Stimulated activated CD8-positive, alpha-beta memory T cell treated with anti-CD3 and anti-CD28 coated beads, Interleukin-15, amount 100 ng/mL, for 1 hour (primary cell): Measurements from ENCODE around the gene FBXO3.
"Not testable (repeated sequence)": the region's sequence is repeated elsewhere in the genome, so short reads cannot be mapped to it uniquely, and the experiment has no call there.

ENCODE experiments used
- DNase-seq: peaks from one replicate; pipeline ENCODE4 v3.0.0-alpha.2; 2020; ENCODE audit warnings: low read depth

FBXO3 gene, protein sequence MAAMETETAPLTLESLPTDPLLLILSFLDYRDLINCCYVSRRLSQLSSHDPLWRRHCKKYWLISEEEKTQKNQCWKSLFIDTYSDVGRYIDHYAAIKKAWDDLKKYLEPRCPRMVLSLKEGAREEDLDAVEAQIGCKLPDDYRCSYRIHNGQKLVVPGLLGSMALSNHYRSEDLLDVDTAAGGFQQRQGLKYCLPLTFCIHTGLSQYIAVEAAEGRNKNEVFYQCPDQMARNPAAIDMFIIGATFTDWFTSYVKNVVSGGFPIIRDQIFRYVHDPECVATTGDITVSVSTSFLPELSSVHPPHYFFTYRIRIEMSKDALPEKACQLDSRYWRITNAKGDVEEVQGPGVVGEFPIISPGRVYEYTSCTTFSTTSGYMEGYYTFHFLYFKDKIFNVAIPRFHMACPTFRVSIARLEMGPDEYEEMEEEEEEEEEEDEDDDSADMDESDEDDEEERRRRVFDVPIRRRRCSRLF

DNA sequence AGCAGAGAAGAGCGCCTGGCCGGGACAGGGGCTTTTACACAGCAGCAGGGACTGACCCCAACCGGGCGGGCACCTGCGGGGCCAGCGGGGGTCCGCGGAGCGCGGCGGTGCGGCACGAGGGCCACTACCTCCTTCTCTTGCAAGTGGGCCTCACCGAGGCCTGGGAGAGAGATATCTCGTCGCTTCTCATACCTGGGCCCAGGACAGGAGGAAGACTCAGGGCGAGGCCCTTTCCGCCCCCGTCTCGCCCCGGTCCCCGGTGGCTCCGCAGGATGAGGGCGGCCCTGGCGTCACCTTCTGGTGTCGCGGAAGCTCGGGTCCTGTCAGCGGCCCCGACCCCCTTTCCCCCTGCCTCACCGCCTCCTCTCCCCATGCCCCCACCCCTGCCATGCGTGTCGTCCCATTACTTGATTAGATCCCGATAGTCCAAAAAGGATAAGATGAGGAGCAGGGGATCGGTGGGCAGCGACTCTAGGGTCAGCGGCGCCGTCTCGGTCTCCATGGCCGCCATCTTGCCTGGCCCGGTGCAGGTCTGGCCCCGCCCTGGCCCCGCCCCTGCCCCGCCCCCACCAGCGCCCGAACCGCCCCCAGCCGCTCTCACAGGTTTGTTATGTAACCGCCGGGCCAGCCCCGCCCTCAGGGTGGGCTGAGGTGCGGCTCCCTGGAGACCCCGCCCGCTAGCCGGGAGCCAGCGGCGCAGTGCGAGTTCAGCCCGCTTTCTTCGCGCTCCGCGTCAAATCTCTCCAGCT is at the start of gene FBXO3:
FBXO3 (minus strand) TSS at position 534 of the 749 bp plus-strand sequence; CDS start at position 511, 23 bp downstream.
- peak; percentile 66 for DNase-seq

DNA sequence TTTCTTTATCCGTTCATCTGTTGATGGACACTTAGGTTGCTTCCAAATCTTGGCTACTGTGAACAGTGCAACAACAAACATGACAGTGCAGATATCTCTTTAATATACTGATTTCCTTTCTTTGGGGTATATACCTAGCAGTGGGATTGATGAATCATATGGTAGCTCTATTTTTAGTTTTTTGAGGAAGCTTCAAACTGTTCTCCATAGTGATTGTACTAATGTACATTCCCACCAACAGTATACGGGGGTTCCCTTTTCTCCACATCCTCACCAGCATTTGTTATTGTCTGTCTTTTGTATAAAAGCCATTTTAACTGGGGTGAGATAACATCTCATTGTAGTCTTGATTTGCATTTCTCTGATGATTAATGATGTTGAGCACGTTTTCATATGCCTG is 48.7 kb upstream of the FBXO3 start:
- DNase-seq, result not testable (repeated sequence)

DNA sequence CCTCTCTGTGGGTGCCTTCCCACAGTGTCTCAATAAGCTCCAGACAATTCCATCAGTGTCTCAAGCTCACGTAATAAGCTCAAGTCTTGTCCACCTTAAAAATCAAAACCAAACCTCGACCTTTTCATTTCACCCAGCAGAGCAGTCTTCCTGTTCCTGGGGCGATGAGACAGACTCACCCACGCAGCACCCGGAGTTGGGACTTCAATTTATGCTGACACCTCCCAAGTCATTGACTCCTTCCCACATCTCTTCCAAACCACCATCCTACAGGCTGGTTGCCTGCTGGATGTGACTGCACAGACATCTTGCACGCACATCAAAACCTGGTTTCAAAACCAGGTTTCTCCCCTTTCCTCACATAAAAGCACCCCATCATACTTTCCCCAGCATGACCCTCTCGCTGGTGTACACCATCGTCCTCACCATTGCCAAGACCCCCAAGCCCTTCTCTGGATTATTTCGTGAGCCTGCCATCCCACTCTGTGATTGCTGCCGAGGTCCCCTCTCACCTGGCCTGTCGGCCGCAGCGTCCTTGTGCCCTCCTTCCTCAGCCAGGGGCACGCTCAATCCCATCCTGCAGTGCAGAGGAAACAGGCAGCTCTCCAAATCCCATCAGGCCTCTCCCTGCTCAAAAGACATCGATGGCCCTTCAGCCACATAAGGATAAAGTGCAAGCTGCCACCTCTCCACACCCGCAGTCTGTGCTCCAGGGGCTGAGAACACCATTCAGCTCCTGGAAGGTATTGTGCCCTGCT is 45.1 kb upstream of the FBXO3 start:
- no peak for DNase-seq

DNA sequence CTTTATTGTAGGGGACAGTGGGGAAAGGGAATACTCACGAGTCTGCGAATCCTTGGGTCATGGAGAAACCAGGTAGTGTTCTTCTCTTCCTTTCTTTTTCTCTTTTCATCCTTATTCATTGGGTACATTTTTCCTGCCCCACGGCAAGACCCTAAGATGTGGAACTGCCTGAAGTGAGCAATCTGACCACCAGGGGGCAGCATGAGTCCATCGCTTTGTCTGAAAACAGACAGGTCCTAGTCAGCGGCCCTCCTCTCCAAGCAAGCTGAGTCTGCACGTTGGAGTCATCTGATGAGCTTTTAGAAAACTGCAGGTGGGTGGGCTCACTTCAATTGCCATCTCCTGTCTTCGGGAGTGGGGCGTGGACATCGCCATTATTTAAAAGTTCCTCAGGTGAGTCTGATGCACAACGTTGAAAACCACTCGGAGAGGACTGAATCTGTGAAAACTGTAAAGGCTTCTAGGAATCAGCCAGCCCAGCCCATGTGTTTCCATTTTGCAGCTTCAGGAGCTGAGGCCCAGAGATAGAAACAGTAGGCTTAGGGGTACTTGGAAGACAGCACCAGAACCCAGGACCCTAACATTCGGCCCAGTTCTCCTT is 34.0 kb upstream of the FBXO3 start:
- DNase-seq, result peak; percentile 86

DNA sequence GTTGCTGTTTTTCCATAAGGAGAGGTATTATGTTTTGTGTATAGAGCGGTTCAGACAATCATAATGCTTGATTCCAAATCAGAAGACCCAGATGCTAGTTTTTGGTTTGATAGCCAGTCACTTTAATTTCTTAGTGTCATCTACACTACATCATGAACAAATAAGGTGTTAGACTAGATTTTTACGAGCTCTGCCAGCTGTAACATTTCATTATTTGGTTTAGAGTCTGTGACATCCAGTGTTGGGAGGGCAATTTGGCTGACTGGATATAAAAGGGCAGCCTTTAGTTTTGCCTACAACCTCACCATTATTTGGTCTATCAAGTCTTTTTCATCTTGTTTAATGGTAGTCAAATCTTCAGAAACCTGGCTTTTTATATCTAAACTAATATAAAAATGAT is 30.2 kb upstream of the FBXO3 start:
- no peak for DNase-seq

DNA sequence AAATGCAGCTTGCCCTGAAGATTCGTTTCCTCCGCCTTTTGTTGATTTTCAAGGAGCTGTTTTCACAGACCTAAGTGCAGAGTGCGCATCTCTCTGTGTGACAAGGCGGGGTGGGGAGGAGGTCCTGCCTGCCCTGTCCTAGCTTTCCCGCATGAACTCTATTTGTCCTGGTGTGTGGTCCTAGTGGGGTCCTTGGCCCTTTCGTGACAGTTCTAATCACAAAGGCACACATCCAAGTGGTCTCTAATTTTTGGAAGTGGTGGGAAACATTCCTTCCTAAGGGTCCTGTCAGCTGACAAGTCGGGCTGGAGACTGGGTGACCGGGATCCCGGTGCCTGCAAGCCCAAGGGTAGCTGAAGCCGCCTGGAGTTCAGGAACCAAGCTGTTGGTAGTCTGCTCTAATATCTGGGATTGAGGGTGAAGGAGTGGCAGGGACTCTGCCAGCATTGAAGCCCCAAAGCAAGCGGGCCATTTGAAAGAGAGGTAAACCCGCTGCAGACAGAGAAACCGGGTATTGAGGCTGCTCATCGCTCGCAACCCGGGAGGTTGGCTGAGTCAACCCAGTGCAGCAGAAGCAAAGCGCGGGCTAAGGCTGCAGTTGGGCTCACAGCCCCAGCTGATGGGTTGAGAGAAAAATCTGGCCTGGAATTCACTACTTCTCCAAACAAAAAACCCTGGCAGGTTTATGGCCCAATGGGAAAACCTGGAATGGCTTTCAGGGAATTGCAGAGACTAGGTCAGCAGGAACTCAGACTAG is 28.1 kb upstream of the FBXO3 start:
- no peak for DNase-seq

DNA sequence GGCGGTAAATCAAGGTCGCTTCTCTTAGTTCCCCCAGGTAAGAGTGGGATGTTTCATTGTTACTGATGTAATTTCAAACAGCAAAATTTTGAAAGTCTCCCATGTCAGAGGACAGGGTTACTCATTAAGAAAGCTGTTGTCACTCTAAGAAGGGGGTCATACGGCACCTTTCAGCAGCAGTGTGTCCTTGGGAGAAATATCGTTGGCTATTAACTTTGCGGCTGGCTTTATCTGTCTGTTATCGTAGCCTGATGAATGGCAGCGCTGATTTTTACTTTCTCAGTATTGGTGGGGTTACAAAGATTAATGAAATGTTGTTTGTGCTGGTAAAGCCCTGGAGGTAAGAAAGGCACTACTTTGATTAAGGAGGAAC is 27.5 kb upstream of the FBXO3 start:
- no peak for DNase-seq

DNA sequence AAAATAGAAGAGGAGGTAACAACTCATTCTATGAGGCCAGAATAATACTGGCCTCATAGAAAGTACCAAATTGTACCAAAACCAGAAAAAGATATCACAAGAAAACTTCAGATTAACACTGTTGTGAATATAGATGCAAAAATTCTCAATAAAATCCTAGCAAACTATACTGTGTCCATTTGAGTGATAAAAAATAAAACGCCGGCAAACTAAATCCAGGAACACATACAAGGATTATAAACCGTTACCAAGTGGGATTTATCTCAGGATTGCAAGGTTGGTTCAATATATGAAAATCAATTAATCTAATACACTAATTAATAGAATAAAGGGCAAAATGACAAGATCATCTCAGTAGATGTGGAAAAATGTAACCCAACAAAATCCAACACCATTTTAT is 23.6 kb upstream of the FBXO3 start:
- no peak for DNase-seq

DNA sequence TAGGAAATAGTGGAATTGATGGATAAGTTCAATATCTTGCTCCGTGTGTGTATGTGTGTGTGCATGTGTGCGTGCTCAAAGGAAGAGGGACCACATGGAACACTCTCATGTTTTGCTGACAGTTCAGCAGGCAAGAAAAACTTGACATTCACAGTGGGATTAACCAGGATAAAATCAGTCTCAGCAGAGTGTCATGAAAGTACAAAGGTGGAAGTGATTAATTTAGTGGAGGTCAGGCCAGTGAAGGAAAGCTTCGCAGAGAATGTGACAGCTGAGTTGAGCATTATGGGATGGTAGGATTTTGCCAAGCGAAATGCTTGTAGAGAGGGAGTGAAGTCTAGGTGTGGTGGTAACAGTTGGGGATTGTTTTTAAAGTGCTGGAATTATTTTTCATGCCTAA is 15.7 kb upstream of the FBXO3 start:
- DNase-seq, result no peak

DNA sequence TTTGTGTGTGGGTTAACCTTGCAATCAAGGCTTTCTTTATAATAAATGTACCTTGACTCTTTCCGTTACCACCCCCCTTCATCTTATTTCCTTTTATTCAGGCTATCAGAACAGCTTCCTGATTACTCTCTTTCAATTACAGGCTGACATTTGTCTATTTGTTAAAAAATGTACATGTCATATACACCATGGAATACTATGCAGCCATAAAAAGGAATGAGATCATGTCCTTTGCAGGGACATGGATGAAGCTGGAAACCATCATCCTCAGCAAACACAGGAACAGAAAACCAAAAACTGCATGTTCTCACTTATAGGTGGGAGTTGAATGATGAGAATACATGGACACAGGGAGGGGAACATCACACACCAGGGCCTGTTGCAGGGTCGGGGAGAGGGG is 13.8 kb upstream of the FBXO3 start:
- not testable (repeated sequence) for DNase-seq

DNA sequence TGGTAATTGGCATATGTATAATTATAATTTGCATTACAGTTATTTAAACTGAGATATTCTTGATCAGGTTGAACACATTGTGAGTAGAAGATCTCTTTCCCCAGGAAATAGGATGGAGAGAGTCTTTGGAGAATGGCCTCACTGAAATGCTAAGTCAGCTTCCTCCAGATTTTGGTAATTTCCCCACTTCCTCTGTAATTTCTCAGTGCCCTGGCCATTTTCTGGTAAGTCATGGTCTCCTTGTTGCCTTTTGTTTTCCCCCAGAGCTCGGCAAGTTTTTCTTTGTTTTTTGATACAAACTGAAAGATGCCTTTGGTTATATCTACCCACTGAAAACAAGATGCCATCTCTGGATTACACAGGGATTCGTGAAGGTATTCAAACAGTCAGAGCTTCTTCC is 12.8 kb upstream of the FBXO3 start:
- no peak for DNase-seq

DNA sequence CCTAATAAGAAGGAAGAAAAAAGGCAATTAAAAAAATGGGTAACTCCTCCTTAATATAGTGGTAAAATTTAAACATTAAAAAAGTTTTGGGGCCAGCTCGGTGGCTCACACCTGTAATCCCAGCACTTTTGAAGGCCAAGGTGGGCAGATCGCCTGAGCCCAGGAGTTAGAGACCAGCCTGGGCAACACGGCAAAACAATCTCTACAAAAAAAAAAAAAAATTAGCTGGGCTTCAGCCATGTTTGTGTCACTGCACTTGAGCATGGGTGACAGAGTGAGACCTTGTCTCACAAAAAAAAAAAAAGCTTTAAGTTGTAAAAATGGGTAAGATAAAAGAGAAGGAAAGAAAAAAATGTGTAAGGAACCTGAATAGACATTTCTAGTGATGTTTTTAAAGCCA is 11.3 kb upstream of the FBXO3 start:
- no peak for DNase-seq

DNA sequence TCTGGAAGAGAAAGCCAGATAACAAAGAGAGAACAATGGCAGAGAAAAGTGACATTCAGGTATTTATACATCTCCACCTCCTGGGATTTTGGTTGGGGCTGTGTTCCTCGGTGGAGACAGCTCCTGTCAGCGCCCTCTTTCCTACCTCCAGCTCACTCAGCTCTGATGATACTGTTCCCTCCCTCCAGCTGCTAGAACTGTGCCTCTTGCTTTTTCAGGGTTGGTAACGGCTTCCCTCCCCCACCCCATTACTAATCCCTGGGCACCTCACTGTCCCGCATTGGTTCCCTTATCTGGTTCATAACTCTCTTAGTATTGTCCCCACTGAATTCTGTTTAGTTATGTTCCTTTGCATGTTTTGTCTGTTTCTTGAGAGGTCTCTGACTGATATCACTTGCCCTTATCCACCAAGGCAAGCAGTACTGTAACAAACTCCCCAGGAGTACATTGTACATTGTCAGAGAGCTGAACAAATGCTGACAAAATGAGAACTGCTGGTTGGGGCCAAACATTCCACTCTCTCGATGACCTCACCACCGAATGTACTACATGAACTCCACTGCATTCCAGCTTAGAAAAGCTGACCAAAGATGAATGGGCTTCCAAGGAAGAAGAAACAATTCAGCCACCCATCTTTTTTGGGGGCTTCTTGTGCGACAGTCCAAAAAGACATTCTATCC is 5.7 kb upstream of the FBXO3 start:
- no peak for DNase-seq

DNA sequence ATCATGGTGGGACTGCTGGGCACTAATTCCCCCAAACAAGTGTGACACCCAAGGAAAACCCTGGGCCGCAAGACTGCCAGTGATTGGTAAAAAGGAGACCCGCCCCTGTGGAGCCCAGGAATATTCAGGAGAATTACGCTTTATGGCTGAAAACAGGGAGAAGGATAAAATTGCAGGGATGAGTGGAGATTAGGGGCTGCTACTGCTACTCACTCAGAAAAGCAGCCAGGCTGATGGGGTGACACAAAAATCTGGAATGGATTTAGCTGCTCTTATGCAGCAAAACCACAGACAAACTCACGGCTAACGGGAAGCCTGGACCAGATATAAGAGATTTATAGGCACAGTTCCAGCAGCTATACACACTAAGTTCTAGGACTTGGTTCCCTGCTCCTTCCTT is 4.4 kb upstream of the FBXO3 start:
- no peak for DNase-seq

DNA sequence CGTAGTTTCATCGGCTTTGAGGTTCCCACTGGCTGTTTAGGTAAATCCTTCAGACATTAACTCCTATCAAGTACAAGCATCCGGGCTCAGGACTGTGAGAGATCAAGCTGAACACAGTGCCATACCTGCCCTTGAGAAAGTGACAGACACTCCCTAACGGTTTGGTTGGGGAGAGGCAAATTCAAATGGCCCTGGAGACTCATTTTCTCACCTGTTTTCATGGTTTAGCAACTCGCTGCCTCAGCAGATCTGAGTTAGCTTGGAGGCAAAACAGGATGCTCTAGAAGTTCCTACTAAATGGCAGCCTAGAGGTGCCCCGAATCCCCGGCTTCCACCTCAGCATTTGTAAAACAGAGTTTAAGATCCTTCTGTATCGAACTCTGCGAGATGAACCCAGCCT is 3.6 kb upstream of the FBXO3 start:
- DNase-seq, result no peak

DNA sequence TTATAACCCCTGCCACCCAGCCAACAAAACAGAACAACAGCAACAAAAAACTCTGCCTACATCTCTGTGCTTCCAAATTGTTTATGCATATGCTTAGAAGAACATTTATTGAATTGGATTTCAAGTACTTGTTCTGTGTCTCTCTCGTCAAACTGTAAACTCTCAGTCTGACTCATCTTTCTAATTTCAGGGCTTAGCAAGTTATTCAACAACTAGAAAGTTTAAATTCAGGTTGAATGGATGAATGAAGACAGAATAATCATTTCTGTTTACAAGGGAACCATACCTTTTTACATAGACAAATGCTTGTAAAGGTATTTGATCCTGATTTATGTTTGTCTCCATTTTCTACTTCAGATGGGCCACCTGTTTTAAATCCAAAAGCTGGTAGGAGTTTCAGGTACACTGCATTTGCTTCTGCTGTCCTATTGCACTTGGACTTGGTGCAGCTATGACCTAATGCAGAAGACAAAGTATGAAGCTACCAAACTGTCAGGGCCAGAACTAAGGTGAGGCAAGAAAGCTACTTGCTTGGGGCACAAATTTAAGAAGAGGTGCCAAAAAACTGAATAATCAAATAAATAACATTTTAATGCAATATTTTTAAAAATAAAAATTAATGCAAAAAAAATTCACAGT is 1.6 kb upstream of the FBXO3 start:
- no peak for DNase-seq

DNA sequence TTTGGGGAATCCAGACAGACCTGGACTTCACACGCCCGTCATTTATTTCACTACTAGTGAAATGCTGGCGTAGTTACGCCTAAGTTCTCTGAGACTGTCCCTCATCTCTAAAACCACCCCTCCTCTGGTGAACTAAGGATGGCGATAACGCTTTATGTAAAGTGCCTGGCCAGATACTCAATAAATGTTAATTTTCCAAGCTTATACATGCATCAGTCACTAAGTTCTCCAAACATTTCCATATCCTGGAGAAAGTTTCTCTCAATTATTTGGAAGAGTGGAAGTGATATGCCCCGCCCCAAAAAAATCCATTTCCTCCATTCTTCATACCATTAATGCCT is 1.1 kb upstream of the FBXO3 start:
- no peak for DNase-seq

DNA sequence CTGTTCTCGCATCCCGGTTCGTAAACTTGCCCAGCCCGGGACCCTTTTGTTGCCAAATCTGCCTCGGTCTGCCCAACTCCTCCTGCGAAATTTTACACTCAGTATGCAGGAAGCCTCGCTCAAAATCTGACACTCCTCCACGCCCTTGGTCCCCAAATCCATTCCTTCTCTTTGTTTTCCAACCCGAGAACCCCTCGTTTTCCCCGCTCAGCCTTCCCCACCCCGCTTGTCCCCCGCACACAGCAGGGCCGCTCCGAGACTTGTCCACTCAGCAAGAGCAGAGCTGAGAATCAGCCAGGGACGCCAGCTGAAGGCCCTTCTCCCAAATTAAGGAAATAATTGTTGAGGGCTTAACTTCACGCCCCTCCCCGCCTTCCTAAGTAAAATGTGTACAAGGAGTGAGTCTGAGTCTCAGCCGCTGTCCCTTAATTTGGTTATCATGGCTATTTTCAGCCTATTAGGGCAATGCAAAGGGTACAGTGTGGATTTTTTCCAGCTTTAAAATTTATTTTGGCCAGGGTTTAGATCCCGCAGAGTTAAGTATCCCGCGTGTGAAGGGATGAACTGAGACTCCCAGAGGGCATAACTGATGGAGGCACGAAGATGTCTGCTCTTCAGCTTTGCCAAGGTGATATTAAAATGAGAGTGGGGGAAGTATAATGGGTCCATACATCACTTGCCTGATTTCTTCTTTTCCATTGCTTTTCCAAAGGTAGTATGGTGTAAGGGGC is 581 bp upstream of the FBXO3 start:
- no peak for DNase-seq

DNA sequence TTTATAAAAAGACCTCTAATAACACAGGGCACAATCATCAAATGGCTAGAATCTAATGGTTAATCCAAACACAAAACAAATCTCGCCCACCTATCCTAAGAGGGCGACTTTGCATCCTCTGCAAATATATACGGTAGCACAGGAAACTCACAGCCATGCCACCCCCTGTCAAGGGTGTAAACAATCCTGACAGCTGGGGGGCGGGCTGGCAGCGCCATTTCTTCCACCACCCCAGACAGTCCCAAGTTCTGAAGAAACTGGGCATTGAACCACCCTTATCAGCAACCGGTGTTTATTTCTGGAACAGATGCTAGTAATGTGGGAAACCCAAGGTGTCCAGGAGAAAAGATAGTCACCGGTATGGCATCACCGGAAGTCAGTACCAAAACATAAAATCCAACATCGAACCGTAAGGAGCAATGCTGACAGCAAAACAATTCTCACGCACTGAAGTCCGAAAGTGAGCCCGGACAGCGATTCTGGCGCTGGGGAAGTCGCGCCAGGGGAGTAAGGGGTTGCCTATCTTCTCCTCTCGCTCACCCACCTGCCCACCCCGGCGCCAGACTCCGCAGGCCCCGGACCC is 825 bp downstream of the FBXO3 start:
- peak; percentile 5 for DNase-seq

DNA sequence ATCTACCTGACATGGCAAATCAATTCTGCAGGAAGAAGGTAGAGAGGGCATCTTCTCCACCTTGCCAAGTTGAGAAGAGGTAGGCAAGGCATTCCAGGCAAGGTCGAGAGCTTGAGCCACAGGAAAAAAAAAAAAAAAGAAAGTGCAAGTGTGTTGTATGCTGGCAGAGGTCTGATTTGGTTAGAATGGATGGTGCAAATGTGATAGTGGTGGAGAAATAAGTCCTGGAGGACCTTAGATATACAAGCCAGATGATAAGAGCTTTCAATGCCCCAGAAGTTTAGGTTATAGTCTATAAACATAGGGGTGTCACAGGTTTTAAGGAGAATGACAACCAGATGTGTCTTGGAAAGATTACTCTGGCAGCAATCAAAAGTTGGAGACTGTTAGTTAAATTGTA is 1.4 kb downstream of the FBXO3 start:
- DNase-seq, result no peak
